Measurements from ENCODE around the gene MYOD1.

The MYOD1 gene

GRCh38 chr11:17682848-17683247 lies 36.5 kb upstream of the MYOD1 start:
- no peak for TF ChIP-seq REST (IDR thresholded peaks at IDR 0.05; ENCODE audit: insufficient replicate concordance, low read depth)
- TF ChIP-seq SPI1 (IDR thresholded peaks at IDR 0.05; ENCODE audit: borderline replicate concordance, low read depth), result no peak
- no peak for TF ChIP-seq POLR2AphosphoS5 (IDR thresholded peaks at IDR 0.05; ENCODE audit: low read depth)
- TF ChIP-seq GABPA (IDR thresholded peaks at IDR 0.05; ENCODE audit: low read depth), result no peak
- no peak for TF ChIP-seq CTCF (IDR thresholded peaks at IDR 0.05; ENCODE audit: insufficient read depth, low read length)
- H3K27ac ChIP-seq (replicated peaks), result no peak overlapping the region
- no peak overlapping the region for H3K4me3 ChIP-seq (replicated peaks; ENCODE audit: insufficient read depth, low read length)
- peaks cover 14% of the 10 kb centered on the region for H3K27me3 ChIP-seq (ENCODE audit: insufficient read depth, poor library complexity, severe bottlenecking)
- no peak for DNase-seq (ENCODE audit: low read depth in 1 of 2, low spot score in 1 of 2)

GRCh38 chr11:17683377-17684161 lies 35.8 kb upstream of the MYOD1 start:
- Histone ChIP-seq H3K27ac (replicated peaks) (no peak overlapping the region), H3K27me3 (ENCODE audit: insufficient read depth, poor library complexity, severe bottlenecking) (peaks cover 14% of the 10 kb centered on the region), H3K4me3 (replicated peaks; ENCODE audit: insufficient read depth, low read length) (no peak overlapping the region)
- DNase-seq (ENCODE audit: low read depth in 1 of 2, low spot score in 1 of 2), result no peak
- no peak for TF ChIP-seq REST (IDR thresholded peaks at IDR 0.05; ENCODE audit: insufficient replicate concordance, low read depth)
- no peak for TF ChIP-seq SPI1 (IDR thresholded peaks at IDR 0.05; ENCODE audit: borderline replicate concordance, low read depth)
- TF ChIP-seq POLR2AphosphoS5 (IDR thresholded peaks at IDR 0.05; ENCODE audit: low read depth), result no peak
- no peak for TF ChIP-seq GABPA (IDR thresholded peaks at IDR 0.05; ENCODE audit: low read depth)
- no peak for TF ChIP-seq CTCF (IDR thresholded peaks at IDR 0.05; ENCODE audit: insufficient read depth, low read length)

- no peak for DNase-seq (ENCODE audit: low read depth in 1 of 2, low spot score in 1 of 2)
- Histone ChIP-seq H3K27ac (replicated peaks) (no peak overlapping the region), H3K4me3 (replicated peaks; ENCODE audit: insufficient read depth, low read length) (no peak overlapping the region), H3K27me3 (ENCODE audit: insufficient read depth, poor library complexity, severe bottlenecking) (peaks cover 8% of the 10 kb centered on the region)
- no peak for TF ChIP-seq REST (IDR thresholded peaks at IDR 0.05; ENCODE audit: insufficient replicate concordance, low read depth)
- no peak for TF ChIP-seq GABPA (IDR thresholded peaks at IDR 0.05; ENCODE audit: low read depth)
- no peak for TF ChIP-seq CTCF (IDR thresholded peaks at IDR 0.05; ENCODE audit: insufficient read depth, low read length)
- no peak for TF ChIP-seq SPI1 (IDR thresholded peaks at IDR 0.05; ENCODE audit: borderline replicate concordance, low read depth)
- no peak for TF ChIP-seq POLR2AphosphoS5 (IDR thresholded peaks at IDR 0.05; ENCODE audit: low read depth)
Observed at GRCh38 chr11:17684550-17684949, 34.8 kb upstream of the MYOD1 start.
